Peyer's patch (tissue), 4 donors: ENCODE measurements around the gene TXNIP. TPM values are rescaled to one million over a fixed set of nuclear protein-coding genes. Genes with fewer than 3 reads are reported as not detected.
"Not testable (repeated sequence)": the region's sequence is repeated elsewhere in the genome, so short reads cannot be mapped to it uniquely, and the experiment has no call there.

Experiments used
- DNase-seq, 3 donors: peaks; one replicate each; pipeline ENCODE4 v3.0.0-alpha.2; 2017 to 2019
- H3K27ac ChIP-seq, 4 donors: fragments of 200-600 bp; sonication (generic); one replicate each; pipeline ENCODE4 v1.5.1; 2016 to 2019
- H3K27me3 ChIP-seq, 2 donors: fragments of 200-600 bp; sonication (generic); one replicate each; pipeline ENCODE4 v1.5.1; 2019
- H3K36me3 ChIP-seq, 3 donors: fragments of 200-600 bp; sonication (generic); one replicate each; pipeline ENCODE4 v1.5.1; 2016 to 2019
- H3K4me1 ChIP-seq, 4 donors: fragments of 200-600 bp; sonication (generic); one replicate each; pipeline ENCODE4 v1.5.1; 2016 to 2019
- H3K4me3 ChIP-seq, 4 donors: fragments of 200-600 bp; sonication (generic); 1 replicate in 3 of 4; 2 replicates in 1 of 4; pipeline ENCODE4 v1.5.1; 2016 to 2019; ENCODE audit warnings: mild to moderate bottlenecking in 1 of 4
- H3K9me3 ChIP-seq, 4 donors: fragments of 200-600 bp; sonication (generic); one replicate each; pipeline ENCODE4 v1.5.1; 2016 to 2019; ENCODE audit warnings: mild to moderate bottlenecking in 1 of 4
- CTCF ChIP-seq, 6 experiments: fragments of 450-650 bp in 4 of 6; fragments of 200-600 bp in 2 of 6; sonication (generic) in 1 of 6; IDR thresholded peaks; one replicate each; pipeline ENCODE4 v1.5.1; 2017 to 2019; ENCODE audit warnings: antibody characterized with exemption in 6 of 6, mild to moderate bottlenecking in 3 of 6, moderate library complexity in 1 of 6
- POLR2A ChIP-seq, 2 donors: fragments of 450-650 bp; IDR thresholded peaks; one replicate each; pipeline ENCODE4 v1.5.1; 2017; ENCODE audit warnings: antibody characterized with exemption in 2 of 2, mild to moderate bottlenecking in 2 of 2, moderate library complexity in 2 of 2
- total RNA-seq, 4 donors: library from RNA; depleted of rRNA; stranded (reverse); fragments of >200 nt; gene quantifications; one replicate each; pipeline ENCODE4 v1.1.0, GENCODE V29; 2016

Gene TXNIP
- total RNA-seq, 4 donors from 2014 or later = 313 to 1,366 (median 694) TPM

- no peak for TF ChIP-seq POLR2A (IDR thresholded peaks at IDR 0.05)
- TF ChIP-seq CTCF (IDR thresholded peaks at IDR 0.05) = peak in 5 of 6 experiments; percentile 44 to 70 (median 61)
- Histone ChIP-seq H3K27ac (no peak overlapping the region), H3K9me3 (no peaks in the 10 kb centered on the region), H3K4me3 (no peak overlapping the region), H3K36me3 (no peaks in the 10 kb centered on the region), H3K4me1 (peaks cover 0 to 9% (median 3%) of the 10 kb centered on the region in 4 donors), H3K27me3 (no peaks in the 10 kb centered on the region)
- no peak for DNase-seq
Measured at GRCh38 chr1:146032631-146033219, 36.3 kb upstream of the TXNIP start.

- H3K36me3 ChIP-seq = no peaks in the 10 kb centered on the region
- H3K27me3 ChIP-seq = no peaks in the 10 kb centered on the region
- H3K4me3 ChIP-seq = no peak overlapping the region
- H3K27ac ChIP-seq = no peak overlapping the region
- TF ChIP-seq CTCF (IDR thresholded peaks at IDR 0.05) (no peak), POLR2A (IDR thresholded peaks at IDR 0.05) (no peak)
- no peak for DNase-seq
- H3K4me1 ChIP-seq = peaks cover 0 to 6% (median 2%) of the 10 kb centered on the region in 4 donors
- H3K9me3 ChIP-seq = no peaks in the 10 kb centered on the region
Measured at GRCh38 chr1:146031476-146031875, 35.1 kb upstream of the TXNIP start.

GRCh38 chr1:146029117-146029516 lies 32.7 kb upstream of the TXNIP start:
- no peaks in the 10 kb centered on the region for H3K4me1 ChIP-seq
- H3K4me3 ChIP-seq = no peak overlapping the region
- TF ChIP-seq CTCF (IDR thresholded peaks at IDR 0.05) = no peak
- TF ChIP-seq POLR2A (IDR thresholded peaks at IDR 0.05) = no peak
- H3K36me3 ChIP-seq = no peaks in the 10 kb centered on the region
- no peaks in the 10 kb centered on the region for H3K9me3 ChIP-seq
- DNase-seq = no peak
- no peaks in the 10 kb centered on the region for H3K27me3 ChIP-seq
- no peak overlapping the region for H3K27ac ChIP-seq

GRCh38 chr1:146026650-146027049 lies 30.3 kb upstream of the TXNIP start:
- not testable (repeated sequence) for H3K27me3 ChIP-seq, H3K36me3 ChIP-seq, H3K4me3 ChIP-seq, H3K4me1 ChIP-seq, H3K27ac ChIP-seq, H3K9me3 ChIP-seq, DNase-seq

- not testable (repeated sequence) for H3K36me3 ChIP-seq, H3K27ac ChIP-seq, H3K4me1 ChIP-seq, H3K4me3 ChIP-seq, H3K9me3 ChIP-seq, DNase-seq, H3K27me3 ChIP-seq
Measured at GRCh38 chr1:146025787-146026495, 29.6 kb upstream of the TXNIP start.

GRCh38 chr1:146022403-146023127 lies 26.2 kb upstream of the TXNIP start:
- DNase-seq = no peak
- H3K9me3 ChIP-seq = no peaks in the 10 kb centered on the region
- H3K4me3 ChIP-seq = no peak overlapping the region
- H3K27ac ChIP-seq = no peak overlapping the region
- peaks cover 0 to 10% (median 0%) of the 10 kb centered on the region in 4 donors for H3K4me1 ChIP-seq
- TF ChIP-seq POLR2A (IDR thresholded peaks at IDR 0.05) (no peak), CTCF (IDR thresholded peaks at IDR 0.05) (no peak)
- H3K27me3 ChIP-seq = peaks cover 0 to 7% of the 10 kb centered on the region in 2 donors
- H3K36me3 ChIP-seq = no peaks in the 10 kb centered on the region
